ENCODE measurements around the gene DSCAM.

- TF ChIP-seq CTCF (IDR thresholded peaks at IDR 0.05; ENCODE audit: insufficient read depth, low read length) (no peak), POLR2AphosphoS5 (IDR thresholded peaks at IDR 0.05; ENCODE audit: low read depth) (no peak)
These were observed 213.9 kb downstream of the DSCAM start for GRCh38 chr21:40633048-40633447.
